K562 (cell line): ENCODE results near the gene ATP13A4. TPM values are rescaled to one million over a fixed set of nuclear protein-coding genes. Genes with fewer than 3 reads are reported as not detected.

Source experiments
- BDP1 ChIP-seq: IDR thresholded peaks from 3 replicates; pipeline ENCODE4 v1.6.1; 2011; ENCODE audit not compliant: insufficient read length, insufficient read depth
- BMI1 ChIP-seq: fragments of 150-350 bp; IDR thresholded peaks from 2 replicates; pipeline ENCODE4 v1.6.1; 2014; ENCODE audit warnings: low read length
- CLOCK ChIP-seq: fragments of 250-450 bp; sonication (Bioruptor Pico); IDR thresholded peaks from 2 replicates; pipeline ENCODE4 v1.4.0; 2020; ENCODE audit warnings: mild to moderate bottlenecking, moderate library complexity, borderline replicate concordance
- COPS2 ChIP-seq: fragments of 450-650 bp; conservative IDR thresholded peaks from 2 replicates; pipeline ENCODE4 v1.6.1; 2016; ENCODE audit warnings: mild to moderate bottlenecking, moderate library complexity
- ESRRA ChIP-seq: fragments of 450-650 bp; IDR thresholded peaks from 2 replicates; pipeline ENCODE4 v1.6.1; 2014; ENCODE audit warnings: low read depth, mild to moderate bottlenecking, moderate library complexity, borderline replicate concordance
- HMGXB4 ChIP-seq: sonication (generic); formaldehyde crosslinking; IDR thresholded peaks from 2 replicates; pipeline ENCODE4 v1.8.1; 2023; ENCODE audit warnings: mild to moderate bottlenecking, missing genetic modification reagents
- MLLT1 ChIP-seq, 2 experiments: fragments of 450-650 bp; IDR thresholded peaks; 2 replicates each; pipeline ENCODE4 v1.6.1; 2016
- NBN ChIP-seq: fragments of 450-650 bp; IDR thresholded peaks from 2 replicates; pipeline ENCODE4 v1.6.1; 2016; ENCODE audit warnings: low read depth, mild to moderate bottlenecking
- NCOA4 ChIP-seq: fragments of 450-650 bp; IDR thresholded peaks from 2 replicates; pipeline ENCODE4 v1.6.1; 2018; ENCODE audit warnings: mild to moderate bottlenecking; ENCODE audit not compliant: partially characterized antibody
- PRPF4 ChIP-seq: fragments of 200-400 bp; formaldehyde crosslinking; IDR thresholded peaks from one replicate; pipeline ENCODE4 v1.6.1; 2017; ENCODE audit warnings: low read length, low read depth, mild to moderate bottlenecking; ENCODE audit not compliant: insufficient read depth, poor library complexity, severe bottlenecking
- RAD51 ChIP-seq: fragments of 450-650 bp; IDR thresholded peaks from 2 replicates; pipeline ENCODE4 v1.7.1; 2016; ENCODE audit warnings: low read depth, mild to moderate bottlenecking, borderline replicate concordance
- TAL1 ChIP-seq: fragments of 450-650 bp; IDR thresholded peaks from 2 replicates; pipeline ENCODE4 v1.6.1; 2016; ENCODE audit warnings: mild to moderate bottlenecking
- THRB ChIP-seq: fragments of 450-650 bp; formaldehyde crosslinking; conservative IDR thresholded peaks from 2 replicates; pipeline ENCODE4 v1.4.0; 2022; ENCODE audit warnings: mild to moderate bottlenecking, missing genetic modification characterization
- ZC3H4 ChIP-seq: sonication (generic); formaldehyde crosslinking; IDR thresholded peaks from 2 replicates; pipeline ENCODE4 v1.9.0; 2021; ENCODE audit warnings: missing genetic modification reagents, borderline replicate concordance
- ZNF311 ChIP-seq: fragments of 250-450 bp; sonication (Bioruptor Pico); IDR thresholded peaks from 2 replicates; pipeline ENCODE4 v1.4.0; 2020; ENCODE audit warnings: mild to moderate bottlenecking, moderate library complexity
- ZNF436 ChIP-seq: fragments of 250-450, 450-650 bp; sonication (Bioruptor Pico); formaldehyde crosslinking; IDR thresholded peaks from 2 replicates; pipeline ENCODE4 v1.7.0; 2020; ENCODE audit warnings: mild to moderate bottlenecking
- ZNF655 ChIP-seq: fragments of 250-450 bp; sonication (Bioruptor Pico); IDR thresholded peaks from 2 replicates; pipeline ENCODE4 v1.5.0; 2021
- ZNF695 ChIP-seq: fragments of 450-650 bp; formaldehyde crosslinking; IDR thresholded peaks from 2 replicates; pipeline ENCODE4 v1.4.0; 2020; ENCODE audit warnings: mild to moderate bottlenecking, moderate library complexity
- ZNF780A ChIP-seq: fragments of 250-450 bp; sonication (Bioruptor Pico); IDR thresholded peaks from 2 replicates; pipeline ENCODE4 v1.5.0; 2021; ENCODE audit warnings: mild to moderate bottlenecking
- polyA plus RNA-seq, 8 experiments: library from polyadenylated mRNA; depleted of rRNA in 4 of 8; stranded (reverse) in 5 of 8; unstranded in 3 of 8; fragments of >200 nt; fragmentation: Nextera tagmentation in 2 of 8; fragmentation: Illumina TruSeq in 1 of 8; extraction: Ambion mirVana in 2 of 8; extraction: Trizol in 1 of 8; gene quantifications; 2 replicates each; pipeline versions ENCODE4 v1.2.1 to v1.2.3, GENCODE V29; 2011 to 2014; ENCODE audit warnings: inconsistent platforms in 1 of 8, missing spikeins in 1 of 8
- total RNA-seq, 7 experiments: library from RNA; depleted of rRNA in 6 of 7; stranded (reverse); fragments of >200 nt in 6 of 7; fragmentation: Illumina TruSeq in 2 of 7; extraction: Trizol in 2 of 7; gene quantifications; 2 replicates each; pipeline versions ENCODE4 v1.2.1 to v1.2.3, GENCODE V29; 2011 to 2021; ENCODE audit warnings: low replicate concordance in 1 of 7

Gene ATP13A4
- total and polyA plus RNA-seq, 9 of the 15 experiments (the other 6 are each of a cell fraction or from before 2014, with no cell fraction given) = 0.03 to 0.14 (median 0.07) TPM; not detected in 6

GRCh38 chr3:193592841-193593667, 38.4 kb upstream of the ATP13A4 start, which contains the start of gene OPA1 (continued):
- TF ChIP-seq HMGXB4 (CRISPR knock-in tag) (peak; percentile 73; the same call in 1 of the 2 replicates), NBN (peak; percentile 73), ZNF695 (CRISPR knock-in tag) (no peak), NCOA4 (no peak), ZNF780A (CRISPR knock-in tag) (no peak), MLLT1 (IDR thresholded peaks at IDR 0.05) (no peak), BMI1 (peak; percentile 23; the same call in 1 of the 2 replicates), ZNF655 (CRISPR knock-in tag) (no peak), COPS2 (no peak), ESRRA (peak; percentile 98), CLOCK (CRISPR knock-in tag) (no peak), TAL1 (peak; percentile 11; the same call in 1 of the 2 replicates), BDP1 (no peak), THRB (CRISPR knock-in tag) (no peak), RAD51 (no peak), ZC3H4 (CRISPR knock-in tag) (no peak), ZNF311 (no peak), ZNF436 (CRISPR knock-in tag) (no peak), PRPF4 (peak; percentile 38)
